CD4-positive, alpha-beta T cell treated with Interleukin-2 at 100 ng/mL for 4 hours (primary cell): ENCODE measurements around the gene DNMT3B.
"Not testable (repeated sequence)": the region's sequence is repeated elsewhere in the genome, so short reads cannot be mapped to it uniquely, and the experiment has no call there.

ENCODE experiments used
- DNase-seq: peaks from one replicate; pipeline ENCODE4 v3.0.0-alpha.2; 2020; ENCODE audit warnings: low spot score

Gene DNMT3B

GRCh38 chr20:32763202-32764004 is 1.2 kb downstream of the DNMT3B start:
- no peak for DNase-seq

GRCh38 chr20:32764005-32764960 is 2.1 kb downstream of the DNMT3B start:
- no peak for DNase-seq

- DNase-seq: not testable (repeated sequence)
Measured at GRCh38 chr20:32765230-32765875, 3.2 kb downstream of the DNMT3B start.

- no peak for DNase-seq
Measured at GRCh38 chr20:32767418-32768198, 5.4 kb downstream of the DNMT3B start.

- no peak for DNase-seq
Measured at GRCh38 chr20:32772046-32772445, 9.9 kb downstream of the DNMT3B start.

- no peak for DNase-seq
Measured at GRCh38 chr20:32773223-32773622, 11.0 kb downstream of the DNMT3B start.

GRCh38 chr20:32773855-32774254 is 11.7 kb downstream of the DNMT3B start:
- no peak for DNase-seq

- DNase-seq: no peak
Measured at GRCh38 chr20:32775336-32775991, 13.3 kb downstream of the DNMT3B start.

GRCh38 chr20:32777177-32777956 is 15.2 kb downstream of the DNMT3B start:
- no peak for DNase-seq

- DNase-seq: no peak
Measured at GRCh38 chr20:32779500-32780211, 17.5 kb downstream of the DNMT3B start.

- DNase-seq: no peak
Measured at GRCh38 chr20:32780278-32780677, 18.1 kb downstream of the DNMT3B start.

GRCh38 chr20:32780749-32781655 is 18.8 kb downstream of the DNMT3B start:
- DNase-seq: no peak

- no peak for DNase-seq
Measured at GRCh38 chr20:32784369-32785080, 22.3 kb downstream of the DNMT3B start.

GRCh38 chr20:32786059-32786760 is 24.0 kb downstream of the DNMT3B start:
- no peak for DNase-seq

- no peak for DNase-seq
Measured at GRCh38 chr20:32787168-32787567, 25.0 kb downstream of the DNMT3B start.

- DNase-seq: peak; percentile 81
Measured at GRCh38 chr20:32789896-32790750, 27.9 kb downstream of the DNMT3B start.
